Naive thymus-derived CD8-positive, alpha-beta T cell (primary cell): Measurements from ENCODE around the gene TTLL5. TPM values are rescaled to one million over a fixed set of nuclear protein-coding genes. Genes with fewer than 3 reads are reported as not detected.

Source experiments
- ATAC-seq, 2 donors: fragments of 150-1000 bp; cut with Tn5 transposase in 1 of 2; sonication (Bioruptor Pico), chemical (Tn5 transposase) in 1 of 2; 1 replicate in 1 of 2; 2 replicates in 1 of 2; pipeline ENCODE4 v1.10.0; 2021; ENCODE audit warnings: mild to moderate bottlenecking in 2 of 2, moderate library complexity in 2 of 2
- POLR2A ChIA-PET: fragments of 350-600 bp; sonication (Branson Sonifier 250); formaldehyde crosslinking; loops from one replicate; lab custom pipeline; 2021; ENCODE audit warnings: antibody characterized with exemption; lab: Charles Lee
- DNase-seq, 10 donors: peaks; one replicate each; pipeline versions ENCODE4 v3.0.0 to v3.0.0-alpha.2; 2020 to 2022
- H3K27ac Mint-ChIP-seq, 10 donors: one replicate each; pipeline ENCODE4 v1.8.0; 2020 to 2022; ENCODE audit warnings: mild to moderate bottlenecking in 10 of 10, mixed read lengths in 10 of 10, moderate library complexity in 4 of 10, inconsistent platforms in 1 of 10
- H3K27me3 Mint-ChIP-seq, 5 donors: one replicate each; pipeline ENCODE4 v1.8.0; 2021 to 2022; ENCODE audit warnings: mixed read lengths in 5 of 5
- H3K36me3 Mint-ChIP-seq, 3 donors: one replicate each; pipeline ENCODE4 v1.8.0; 2020 to 2022; ENCODE audit warnings: mixed read lengths in 3 of 3, mild to moderate bottlenecking in 2 of 3, inconsistent platforms in 1 of 3
- H3K4me1 Mint-ChIP-seq, 4 donors: one replicate each; pipeline ENCODE4 v1.8.0; 2021 to 2022; ENCODE audit warnings: mixed read lengths in 4 of 4
- H3K4me3 Mint-ChIP-seq, 10 donors: one replicate each; pipeline ENCODE4 v1.8.0; 2020 to 2022; ENCODE audit warnings: mild to moderate bottlenecking in 10 of 10, mixed read lengths in 10 of 10, moderate library complexity in 6 of 10, inconsistent platforms in 1 of 10
- H3K9me3 Mint-ChIP-seq, 9 donors: one replicate each; pipeline ENCODE4 v1.8.0; 2020 to 2022; ENCODE audit warnings: mixed read lengths in 9 of 9, mild to moderate bottlenecking in 3 of 9, inconsistent platforms in 1 of 9, moderate library complexity in 1 of 9
- polyA plus RNA-seq, 3 donors: library from polyadenylated mRNA; unstranded; fragments of 300-500 nt; fragmentation: Illumina TruSeq; gene quantifications; one replicate each; pipeline ENCODE4 v1.2.3, GENCODE V29; 2021
- total RNA-seq, 8 experiments: library from RNA in 2 of 8; stranded (reverse) in 2 of 8; gene quantifications; one replicate each; pipeline ENCODE4 v1.2.3 and lab custom pipeline; 2021 to 2026

TTLL5 gene
- total and polyA plus RNA-seq, 5 experiments from 2014 or later = 5.9 to 19.2 (median 12.1) TPM

- POLR2A ChIA-PET = no interaction called here
These were observed 96.8 kb downstream of the TTLL5 start for GRCh38 chr14:75757644-75758402.

DNA sequence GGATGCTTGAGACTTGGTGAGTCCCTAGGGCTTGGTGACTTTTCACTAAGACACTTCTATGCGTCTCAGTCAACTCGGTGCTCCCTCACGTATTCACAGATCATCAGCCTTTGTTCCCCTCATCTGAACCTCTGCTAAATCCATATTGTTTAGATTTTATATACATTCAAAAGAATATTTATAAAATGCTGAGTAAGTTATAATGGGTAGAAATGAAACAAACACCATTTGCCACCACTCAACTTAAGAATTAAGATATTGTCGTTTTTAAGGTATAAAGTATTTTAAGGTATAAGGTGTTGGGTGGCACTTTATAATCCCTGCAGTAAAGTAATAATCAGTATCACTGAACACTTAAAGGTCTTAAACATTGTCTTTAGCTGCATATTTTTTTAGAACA is 103.0 kb downstream of the TTLL5 start:
- DNase-seq (no peak), ATAC-seq (no peak)
- Mint-ChIP-seq H3K27me3 (no peaks in the 10 kb centered on the region), H3K27ac (no peak overlapping the region), H3K4me1 (no peaks in the 10 kb centered on the region), H3K9me3 (no peaks in the 10 kb centered on the region), H3K4me3 (no peak overlapping the region), H3K36me3 (peaks cover 6 to 30% (median 15%) of the 10 kb centered on the region in 3 donors)
- POLR2A ChIA-PET = no interaction called here

More at GRCh38 chr14:75757644-75758402, 96.8 kb downstream of the TTLL5 start:
- H3K27me3 Mint-ChIP-seq = no peaks in the 10 kb centered on the region
- H3K9me3 Mint-ChIP-seq = no peaks in the 10 kb centered on the region
- ATAC-seq (no peak), DNase-seq (no peak)
- peaks cover 6 to 49% (median 30%) of the 10 kb centered on the region in 3 donors for H3K36me3 Mint-ChIP-seq
- H3K4me3 Mint-ChIP-seq = no peak overlapping the region
- H3K4me1 Mint-ChIP-seq = peaks cover 0 to 2% (median 0%) of the 10 kb centered on the region in 4 donors
- H3K27ac Mint-ChIP-seq = no peak overlapping the region

GRCh38 chr14:75769047-75769685 is 108.1 kb downstream of the TTLL5 start:
- no peak overlapping the region for H3K4me3 Mint-ChIP-seq
- H3K27me3 Mint-ChIP-seq = no peaks in the 10 kb centered on the region
- H3K36me3 Mint-ChIP-seq = peaks cover 0 to 36% (median 21%) of the 10 kb centered on the region in 3 donors
- H3K27ac Mint-ChIP-seq = no peak overlapping the region
- no peaks in the 10 kb centered on the region for H3K4me1 Mint-ChIP-seq
- no peak for DNase-seq
- ATAC-seq = no peak
- H3K9me3 Mint-ChIP-seq = no peaks in the 10 kb centered on the region
- POLR2A ChIA-PET = no interaction called here

- POLR2A ChIA-PET = no interaction called here
- H3K27ac Mint-ChIP-seq = no peak overlapping the region
- no peak for DNase-seq
- H3K27me3 Mint-ChIP-seq = no peaks in the 10 kb centered on the region
- H3K4me1 Mint-ChIP-seq = no peaks in the 10 kb centered on the region
- ATAC-seq = no peak
- no peak overlapping the region for H3K4me3 Mint-ChIP-seq
- peaks cover 7 to 39% (median 25%) of the 10 kb centered on the region in 3 donors for H3K36me3 Mint-ChIP-seq
- no peaks in the 10 kb centered on the region for H3K9me3 Mint-ChIP-seq
These were observed 109.6 kb downstream of the TTLL5 start for GRCh38 chr14:75770635-75771034.

DNA sequence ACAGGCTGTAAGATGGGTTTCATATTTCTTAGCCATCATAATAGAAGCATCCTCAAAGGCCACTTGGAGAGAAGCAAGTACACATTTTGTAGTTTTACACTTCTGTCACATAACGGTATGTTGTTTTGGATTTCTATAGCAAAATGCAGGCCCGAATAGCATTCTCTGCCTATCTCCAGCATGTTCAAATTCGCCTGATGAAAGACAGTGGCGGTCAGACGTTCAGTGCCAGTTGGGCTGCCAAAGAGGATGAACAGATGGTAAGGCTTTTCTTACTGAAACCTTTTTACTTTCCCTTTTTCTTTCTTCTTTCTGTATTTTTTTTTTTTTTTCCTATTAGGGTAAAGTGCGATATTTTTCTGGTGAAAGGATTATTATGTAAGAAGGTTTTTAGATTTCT is 110.5 kb downstream of the TTLL5 start:
- DNase-seq (no peak), ATAC-seq (no peak)
- H3K36me3 Mint-ChIP-seq = peaks cover 7 to 46% (median 35%) of the 10 kb centered on the region in 3 donors
- POLR2A ChIA-PET = no interaction called here
- no peaks in the 10 kb centered on the region for H3K27me3 Mint-ChIP-seq
- no peak overlapping the region for H3K4me3 Mint-ChIP-seq
- H3K4me1 Mint-ChIP-seq = no peaks in the 10 kb centered on the region
- H3K27ac Mint-ChIP-seq = no peak overlapping the region
- no peaks in the 10 kb centered on the region for H3K9me3 Mint-ChIP-seq

DNA sequence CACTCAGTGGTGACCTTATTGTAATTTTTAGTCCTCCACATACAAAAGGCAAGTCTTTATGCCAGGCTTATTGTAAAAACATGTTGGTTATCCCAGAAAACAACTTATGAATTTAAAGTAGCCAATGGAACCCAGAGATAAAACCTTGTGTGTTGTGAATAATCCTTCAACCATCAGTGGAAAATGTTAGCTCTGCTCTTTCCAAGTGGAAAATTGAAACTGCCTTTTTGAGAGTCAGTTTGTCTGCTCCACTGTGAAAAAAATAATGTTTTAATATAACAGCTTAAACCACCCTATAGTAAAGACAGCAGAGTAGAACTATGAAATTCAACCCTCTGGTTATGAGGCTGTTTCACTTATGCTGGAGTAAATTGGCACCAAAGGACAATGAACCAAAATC is 112.0 kb downstream of the TTLL5 start:
- H3K4me3 Mint-ChIP-seq = no peak overlapping the region
- H3K4me1 Mint-ChIP-seq = no peaks in the 10 kb centered on the region
- H3K27me3 Mint-ChIP-seq = no peaks in the 10 kb centered on the region
- no peaks in the 10 kb centered on the region for H3K9me3 Mint-ChIP-seq
- POLR2A ChIA-PET = no interaction called here
- H3K36me3 Mint-ChIP-seq = peaks cover 7 to 55% (median 38%) of the 10 kb centered on the region in 3 donors
- no peak for DNase-seq
- no peak overlapping the region for H3K27ac Mint-ChIP-seq
- ATAC-seq = no peak

- Mint-ChIP-seq H3K27me3 (no peaks in the 10 kb centered on the region), H3K36me3 (peaks cover 26 to 70% (median 45%) of the 10 kb centered on the region in 3 donors), H3K4me1 (peaks cover 0 to 2% (median 0%) of the 10 kb centered on the region in 4 donors), H3K4me3 (no peak overlapping the region), H3K9me3 (peaks cover 0 to 5% (median 0%) of the 10 kb centered on the region in 9 donors), H3K27ac (peak overlapping the region in 1 of 10 donors; percentile 43)
- DNase-seq (no peak), ATAC-seq (no peak)
- POLR2A ChIA-PET = no interaction called here
These were observed 120.0 kb downstream of the TTLL5 start for GRCh38 chr14:75781096-75781495.

- H3K27ac Mint-ChIP-seq = peak overlapping the region in 1 of 10 donors; percentile 3
- peaks cover 0 to 5% (median 1%) of the 10 kb centered on the region in 9 donors for H3K9me3 Mint-ChIP-seq
- POLR2A ChIA-PET = no interaction called here
- DNase-seq (no peak), ATAC-seq (no peak)
- H3K4me3 Mint-ChIP-seq = no peak overlapping the region
- H3K4me1 Mint-ChIP-seq = peaks cover 0 to under 1% (median 0%) of the 10 kb centered on the region in 4 donors
- H3K36me3 Mint-ChIP-seq = peaks cover 28 to 67% (median 48%) of the 10 kb centered on the region in 3 donors
- no peaks in the 10 kb centered on the region for H3K27me3 Mint-ChIP-seq
These were observed 122.1 kb downstream of the TTLL5 start for GRCh38 chr14:75783184-75783583.

- H3K4me1 Mint-ChIP-seq = no peaks in the 10 kb centered on the region
- peak overlapping the region in 1 of 10 donors; percentile 3 for H3K27ac Mint-ChIP-seq
- peaks cover 0 to 6% (median 3%) of the 10 kb centered on the region in 9 donors for H3K9me3 Mint-ChIP-seq
- peaks cover 34 to 64% (median 52%) of the 10 kb centered on the region in 3 donors for H3K36me3 Mint-ChIP-seq
- POLR2A ChIA-PET = no interaction called here
- H3K27me3 Mint-ChIP-seq = no peaks in the 10 kb centered on the region
- no peak overlapping the region for H3K4me3 Mint-ChIP-seq
- ATAC-seq (no peak), DNase-seq (no peak)
These were observed 122.7 kb downstream of the TTLL5 start for GRCh38 chr14:75783602-75784313.

DNA sequence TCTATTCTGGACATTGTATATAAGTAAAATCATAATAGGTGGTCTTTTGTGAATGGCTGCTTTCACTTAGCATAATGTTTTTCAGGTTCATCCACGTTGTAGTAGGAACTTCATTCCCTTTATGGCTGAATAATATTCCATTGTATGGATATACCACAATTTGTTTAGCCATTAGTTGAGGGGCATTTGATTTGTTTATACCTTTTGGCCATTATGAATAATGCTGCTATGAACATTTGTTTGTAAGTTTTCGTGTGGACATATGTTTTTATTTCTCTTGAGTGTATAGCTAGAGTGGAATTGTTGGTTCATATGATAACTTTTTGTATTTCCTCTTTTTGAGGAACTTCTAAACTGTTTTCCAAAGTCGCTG is 123.3 kb downstream of the TTLL5 start:
- POLR2A ChIA-PET = no interaction called here

GRCh38 chr14:75793806-75794205 is 132.8 kb downstream of the TTLL5 start:
- Mint-ChIP-seq H3K4me3 (no peak overlapping the region), H3K9me3 (peaks cover 5 to 28% (median 16%) of the 10 kb centered on the region in 9 donors), H3K27ac (no peak overlapping the region), H3K27me3 (no peaks in the 10 kb centered on the region), H3K4me1 (no peaks in the 10 kb centered on the region), H3K36me3 (peaks cover 27 to 45% (median 31%) of the 10 kb centered on the region in 3 donors)
- ATAC-seq = no peak
- POLR2A ChIA-PET = no interaction called here
- DNase-seq = no peak

More for the DNA sequence above, 123.3 kb downstream of the TTLL5 start:
- no peak for DNase-seq
- peaks cover 33 to 65% (median 56%) of the 10 kb centered on the region in 3 donors for H3K36me3 Mint-ChIP-seq
- no peaks in the 10 kb centered on the region for H3K27me3 Mint-ChIP-seq
- H3K4me1 Mint-ChIP-seq = no peaks in the 10 kb centered on the region
- ATAC-seq = no peak
- H3K4me3 Mint-ChIP-seq = no peak overlapping the region
- peaks cover 0 to 10% (median 4%) of the 10 kb centered on the region in 9 donors for H3K9me3 Mint-ChIP-seq
- H3K27ac Mint-ChIP-seq = no peak overlapping the region

GRCh38 chr14:75794615-75795038 is 133.6 kb downstream of the TTLL5 start:
- peak overlapping the region in 2 of 10 donors; percentile 2 to 8 for H3K27ac Mint-ChIP-seq
- H3K9me3 Mint-ChIP-seq = peaks cover 6 to 35% (median 21%) of the 10 kb centered on the region in 9 donors

More at GRCh38 chr14:75794615-75795038, 133.6 kb downstream of the TTLL5 start:
- DNase-seq = no peak
- no peaks in the 10 kb centered on the region for H3K27me3 Mint-ChIP-seq
- no peak for ATAC-seq
- no peak overlapping the region for H3K4me3 Mint-ChIP-seq
- POLR2A ChIA-PET = no interaction called here
- peaks cover 35 to 50% (median 37%) of the 10 kb centered on the region in 3 donors for H3K36me3 Mint-ChIP-seq
- H3K4me1 Mint-ChIP-seq = no peaks in the 10 kb centered on the region
